Dermis microvascular lymphatic vessel endothelial cell (primary cell): ENCODE results near the gene HES6. TPM values are rescaled to one million over a fixed set of nuclear protein-coding genes. Genes with fewer than 3 reads are reported as not detected.

Experiments
- DNase-seq, 2 donors: peaks; one replicate each; pipeline versions ENCODE4 v3.0.0 to v3.0.0-alpha.2; 2010; ENCODE audit warnings: low read depth in 2 of 2
- total RNA-seq: library from RNA; depleted of rRNA; stranded (reverse); fragments of >200 nt; gene quantifications from 2 replicates; pipeline ENCODE4 v1.2.1, GENCODE V29; 2014

The HES6 gene
- total RNA-seq, 1 donor from 2014 or later = 2.1 TPM

GRCh38 chr2:238255151-238255551 is 15.3 kb upstream of the HES6 start:
- no peak for DNase-seq

- no peak for DNase-seq
Measured at GRCh38 chr2:238254095-238254723, 14.4 kb upstream of the HES6 start.

GRCh38 chr2:238252766-238253630 is 13.2 kb upstream of the HES6 start:
- no peak for DNase-seq

GRCh38 chr2:238251986-238252385 is 12.1 kb upstream of the HES6 start:
- DNase-seq = no peak

GRCh38 chr2:238251331-238251730 is 11.5 kb upstream of the HES6 start:
- no peak for DNase-seq

GRCh38 chr2:238250896-238251295 is 11.1 kb upstream of the HES6 start:
- DNase-seq = no peak

GRCh38 chr2:238247841-238248453 is 8.1 kb upstream of the HES6 start:
- DNase-seq = no peak

- DNase-seq = no peak
Measured at GRCh38 chr2:238247002-238247822, 7.4 kb upstream of the HES6 start.

GRCh38 chr2:238244151-238244550 is 4.3 kb upstream of the HES6 start:
- no peak for DNase-seq

GRCh38 chr2:238243496-238244076 is 3.7 kb upstream of the HES6 start:
- no peak for DNase-seq

- no peak for DNase-seq
Measured at GRCh38 chr2:238242731-238243495, 3.1 kb upstream of the HES6 start.

GRCh38 chr2:238241970-238242369 is 2.1 kb upstream of the HES6 start:
- DNase-seq = no peak

GRCh38 chr2:238240757-238241711 is 1.2 kb upstream of the HES6 start:
- DNase-seq = peak in 1 of 2 donors; percentile 64

- DNase-seq = no peak
Measured at GRCh38 chr2:238239543-238239862, 335 bp downstream of the HES6 start.

- DNase-seq = peak in 1 of 2 donors; percentile 10
Measured at GRCh38 chr2:238238766-238239542, 884 bp downstream of the HES6 start.

- no peak for DNase-seq
Measured at GRCh38 chr2:238238311-238238765, 1.5 kb downstream of the HES6 start.

- DNase-seq = no peak
Measured at GRCh38 chr2:238237431-238238135, 2.3 kb downstream of the HES6 start.

GRCh38 chr2:238236571-238236970 is 3.3 kb downstream of the HES6 start:
- no peak for DNase-seq
